HG02970 (cell line): Measurements from ENCODE around the gene EXOC8.
A peak's percentile ranks its signal among the peaks of the same experiment; 100 is the strongest.

Experiments used
- ATAC-seq: cut with Tn5 transposase; IDR thresholded peaks from one replicate; pipeline ENCODE4 v1.9.1; 2021; ENCODE audit warnings: mild to moderate bottlenecking, moderate library complexity, moderate number of reproducible peaks; ENCODE audit not compliant: unreplicated experiment, low FRiP score

EXOC8 gene

GRCh38 chr1:231337472-231338269 is at the start of gene EXOC8:
Gene EXOC8, minus strand, starts transcription at chr1:231337852. Its CDS starts 107 bp downstream, at chr1:231337745.
- peak; percentile 85 for ATAC-seq

GRCh38 chr1:231386466-231386865 is 48.8 kb upstream of the EXOC8 start:
- no peak for ATAC-seq

DNA sequence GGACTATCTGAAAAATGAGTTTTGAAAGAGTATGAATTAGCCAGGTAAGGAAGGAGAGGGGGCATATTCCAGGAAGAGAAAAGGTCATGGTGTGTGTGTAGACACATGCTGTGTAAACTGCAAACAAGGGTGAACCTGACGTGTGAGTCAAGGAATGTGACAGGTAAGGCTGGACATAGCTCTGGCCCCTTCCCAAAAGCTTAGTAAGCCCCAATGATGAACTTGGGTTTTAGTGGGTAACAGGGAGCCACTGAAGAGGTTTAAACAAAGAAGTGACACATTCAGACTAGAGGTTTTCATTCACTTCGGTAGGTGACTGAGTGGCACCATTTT is 47.7 kb upstream of the EXOC8 start:
- no peak for ATAC-seq

DNA sequence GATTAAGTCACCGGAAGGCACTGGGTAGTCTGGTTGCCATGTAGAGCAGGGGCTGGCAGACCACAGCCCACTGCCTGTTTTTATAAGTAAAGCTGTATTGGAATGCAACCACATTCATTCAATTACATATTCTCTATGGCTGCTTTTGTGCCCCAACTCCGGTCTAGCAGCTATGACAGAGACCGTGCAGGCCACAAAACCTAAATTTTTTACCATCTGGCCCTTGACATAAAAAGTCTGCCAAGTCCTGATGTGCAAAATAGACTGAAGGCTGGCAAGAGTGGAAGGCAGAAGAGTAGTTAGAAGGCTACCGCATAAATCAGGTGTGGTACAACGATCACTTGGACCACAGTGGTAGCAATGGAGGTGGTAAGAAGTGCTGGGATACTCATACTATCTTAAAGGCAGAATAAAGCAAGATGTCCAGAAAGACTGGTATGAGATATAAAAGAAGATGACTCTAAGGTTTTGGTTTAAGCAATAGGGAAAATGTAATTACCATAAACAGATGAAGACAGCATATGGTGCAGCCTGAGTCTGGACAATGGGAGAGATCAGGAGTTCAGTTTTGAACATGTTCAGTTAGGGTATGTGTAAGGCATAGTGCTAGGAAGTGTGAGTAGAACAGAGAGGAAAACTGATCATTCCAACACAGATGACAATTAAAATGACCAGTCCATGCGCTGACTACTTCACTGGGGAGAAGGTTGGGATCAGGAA is 47.2 kb upstream of the EXOC8 start:
- no peak for ATAC-seq

GRCh38 chr1:231383159-231383860 is 45.7 kb upstream of the EXOC8 start:
- ATAC-seq = no peak

GRCh38 chr1:231382426-231382825 is 44.8 kb upstream of the EXOC8 start:
- ATAC-seq = no peak

GRCh38 chr1:231381729-231382128 is 44.1 kb upstream of the EXOC8 start:
- ATAC-seq = no peak

GRCh38 chr1:231376875-231377549 is 39.4 kb upstream of the EXOC8 start:
- no peak for ATAC-seq

DNA sequence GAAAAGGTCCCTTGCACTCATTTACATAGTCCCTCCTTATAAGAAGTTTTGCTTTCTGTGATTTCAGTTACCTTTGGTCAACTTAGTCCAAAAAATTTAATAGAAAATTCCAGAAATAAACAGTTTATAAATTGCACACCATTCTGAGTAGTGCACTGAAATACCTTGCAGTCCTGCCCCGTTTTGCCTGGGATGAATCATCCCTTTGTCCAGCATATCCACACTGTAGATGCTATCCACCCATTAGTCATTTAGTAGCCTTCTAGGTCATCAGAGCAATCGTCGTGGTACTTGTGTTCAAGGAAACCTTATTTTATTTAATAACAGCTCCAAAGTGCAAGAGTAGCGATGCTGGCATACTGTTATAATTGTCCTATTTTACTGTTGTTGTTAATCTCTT is 38.4 kb upstream of the EXOC8 start:
- no peak for ATAC-seq

GRCh38 chr1:231374394-231374793 is 36.7 kb upstream of the EXOC8 start:
- ATAC-seq = no peak

DNA sequence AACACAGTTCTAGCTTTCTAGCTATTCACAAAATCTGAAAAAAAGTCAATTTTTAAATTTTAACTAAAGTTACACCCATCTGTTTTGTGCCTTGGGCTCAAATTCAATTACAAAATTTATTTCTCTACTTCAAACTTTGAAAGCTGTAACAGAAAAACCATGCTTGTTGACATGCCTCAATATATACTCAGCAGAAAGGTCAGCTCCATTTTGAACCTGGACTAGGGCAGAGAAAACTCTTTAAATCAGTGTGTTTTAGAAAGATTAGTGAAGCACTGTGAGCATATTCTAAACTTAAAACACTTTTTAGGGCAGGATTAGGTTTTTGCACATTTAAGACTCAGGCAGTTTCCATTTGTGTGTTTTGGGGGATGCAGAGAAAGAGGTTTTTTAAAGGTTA is 34.8 kb upstream of the EXOC8 start:
- no peak for ATAC-seq

GRCh38 chr1:231369282-231369681 is 31.6 kb upstream of the EXOC8 start:
- no peak for ATAC-seq

DNA sequence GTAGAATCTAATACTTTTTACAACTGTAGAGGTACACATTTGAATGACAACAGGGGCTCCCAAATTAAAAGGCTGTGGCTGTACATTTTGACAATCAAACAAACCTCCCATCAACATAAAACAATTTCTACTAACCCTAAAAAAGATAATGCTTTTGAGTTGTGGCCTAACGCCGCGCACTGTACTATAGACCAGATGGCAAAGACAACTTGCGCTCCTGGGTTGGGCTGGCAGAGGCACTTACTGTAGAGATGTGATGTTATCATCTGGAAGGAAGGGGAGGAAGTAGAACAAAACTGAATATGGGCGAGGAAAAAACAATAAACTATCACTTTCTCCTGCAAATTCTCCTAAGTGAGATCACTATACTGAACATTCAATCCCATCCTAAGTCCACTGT is 26.5 kb upstream of the EXOC8 start:
- ATAC-seq = no peak

- ATAC-seq = no peak
These were observed 26.0 kb upstream of the EXOC8 start for GRCh38 chr1:231363624-231364023.

DNA sequence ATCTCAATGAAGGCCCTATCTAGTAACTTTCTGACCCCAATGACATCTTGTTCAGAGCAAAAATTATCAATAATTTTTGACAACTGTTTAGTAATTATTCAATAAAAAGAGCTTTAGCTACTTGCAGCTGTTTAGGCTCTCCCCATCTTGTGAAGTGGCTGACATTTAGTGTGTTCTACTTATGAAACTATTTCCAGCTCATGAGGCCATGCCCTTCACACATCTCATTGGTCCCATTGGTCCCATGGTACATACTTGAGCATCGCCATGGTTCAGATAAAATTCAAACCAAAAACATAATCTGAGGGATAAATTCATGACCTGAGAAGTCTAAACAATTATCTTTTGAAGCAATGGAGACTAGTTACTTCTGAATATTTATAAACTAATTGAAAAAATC is 24.7 kb upstream of the EXOC8 start:
- no peak for ATAC-seq

GRCh38 chr1:231359113-231359512 is 21.5 kb upstream of the EXOC8 start:
- no peak for ATAC-seq

DNA sequence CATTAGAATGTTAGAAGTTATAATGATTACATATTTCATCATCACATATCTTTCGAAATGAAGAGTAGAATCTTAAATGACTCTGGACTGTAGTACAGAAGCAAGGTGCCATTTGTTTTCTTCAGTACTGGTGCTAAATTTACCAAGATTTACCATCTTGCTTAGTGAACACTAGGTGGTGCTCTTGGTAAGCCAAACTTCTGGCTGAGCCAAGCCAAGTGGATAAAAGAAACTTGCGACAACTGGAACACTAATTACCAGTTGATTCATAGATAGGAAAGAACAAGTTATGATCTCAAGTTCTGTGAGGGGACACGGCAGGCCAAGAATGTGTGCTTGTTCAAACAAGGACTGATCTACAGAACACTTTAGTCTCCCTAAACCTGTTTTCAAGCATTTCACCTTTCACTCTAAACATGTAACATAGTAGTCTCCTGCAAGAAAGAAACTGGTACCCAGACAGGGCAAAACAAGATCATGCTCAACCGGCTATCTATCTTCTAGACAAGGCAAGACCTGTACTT is 20.2 kb upstream of the EXOC8 start:
- peak; percentile 66 for ATAC-seq

GRCh38 chr1:231357187-231357772 is 19.6 kb upstream of the EXOC8 start:
- no peak for ATAC-seq

GRCh38 chr1:231355171-231355570 is 17.5 kb upstream of the EXOC8 start:
- ATAC-seq = no peak

GRCh38 chr1:231354330-231355020 is 16.8 kb upstream of the EXOC8 start:
- ATAC-seq = no peak
